T47D (cell line): ENCODE results near the gene SUN1.

Experiments used
- DNase-seq, 2 experiments: peaks; one replicate each; pipeline versions ENCODE4 v3.0.0 to v3.0.0-alpha.2; 2011 to 2012; ENCODE audit warnings: low read depth in 1 of 2, low spot score in 1 of 2
- JUND ChIP-seq: IDR thresholded peaks from 2 replicates; pipeline ENCODE4 v1.6.1; 2012; ENCODE audit warnings: low read depth
- in situ Hi-C: cut with HindIII; loops from 2 replicates; pipeline ENCODE4 v1.10.0; 2016; ENCODE audit warnings: low sequenced_read_pairs, low pct_unique_long_range_greater_than_20kb

SUN1 gene, protein sequence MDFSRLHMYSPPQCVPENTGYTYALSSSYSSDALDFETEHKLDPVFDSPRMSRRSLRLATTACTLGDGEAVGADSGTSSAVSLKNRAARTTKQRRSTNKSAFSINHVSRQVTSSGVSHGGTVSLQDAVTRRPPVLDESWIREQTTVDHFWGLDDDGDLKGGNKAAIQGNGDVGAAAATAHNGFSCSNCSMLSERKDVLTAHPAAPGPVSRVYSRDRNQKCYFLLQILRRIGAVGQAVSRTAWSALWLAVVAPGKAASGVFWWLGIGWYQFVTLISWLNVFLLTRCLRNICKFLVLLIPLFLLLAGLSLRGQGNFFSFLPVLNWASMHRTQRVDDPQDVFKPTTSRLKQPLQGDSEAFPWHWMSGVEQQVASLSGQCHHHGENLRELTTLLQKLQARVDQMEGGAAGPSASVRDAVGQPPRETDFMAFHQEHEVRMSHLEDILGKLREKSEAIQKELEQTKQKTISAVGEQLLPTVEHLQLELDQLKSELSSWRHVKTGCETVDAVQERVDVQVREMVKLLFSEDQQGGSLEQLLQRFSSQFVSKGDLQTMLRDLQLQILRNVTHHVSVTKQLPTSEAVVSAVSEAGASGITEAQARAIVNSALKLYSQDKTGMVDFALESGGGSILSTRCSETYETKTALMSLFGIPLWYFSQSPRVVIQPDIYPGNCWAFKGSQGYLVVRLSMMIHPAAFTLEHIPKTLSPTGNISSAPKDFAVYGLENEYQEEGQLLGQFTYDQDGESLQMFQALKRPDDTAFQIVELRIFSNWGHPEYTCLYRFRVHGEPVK

GRCh38 chr7:832167-832967, at the start of gene SUN1:
Gene SUN1, plus strand, starts transcription at chr7:832476. Its CDS starts 49 bp downstream, at chr7:832525.
- DNase-seq: peak in 1 of 2 experiments; percentile 46

DNA sequence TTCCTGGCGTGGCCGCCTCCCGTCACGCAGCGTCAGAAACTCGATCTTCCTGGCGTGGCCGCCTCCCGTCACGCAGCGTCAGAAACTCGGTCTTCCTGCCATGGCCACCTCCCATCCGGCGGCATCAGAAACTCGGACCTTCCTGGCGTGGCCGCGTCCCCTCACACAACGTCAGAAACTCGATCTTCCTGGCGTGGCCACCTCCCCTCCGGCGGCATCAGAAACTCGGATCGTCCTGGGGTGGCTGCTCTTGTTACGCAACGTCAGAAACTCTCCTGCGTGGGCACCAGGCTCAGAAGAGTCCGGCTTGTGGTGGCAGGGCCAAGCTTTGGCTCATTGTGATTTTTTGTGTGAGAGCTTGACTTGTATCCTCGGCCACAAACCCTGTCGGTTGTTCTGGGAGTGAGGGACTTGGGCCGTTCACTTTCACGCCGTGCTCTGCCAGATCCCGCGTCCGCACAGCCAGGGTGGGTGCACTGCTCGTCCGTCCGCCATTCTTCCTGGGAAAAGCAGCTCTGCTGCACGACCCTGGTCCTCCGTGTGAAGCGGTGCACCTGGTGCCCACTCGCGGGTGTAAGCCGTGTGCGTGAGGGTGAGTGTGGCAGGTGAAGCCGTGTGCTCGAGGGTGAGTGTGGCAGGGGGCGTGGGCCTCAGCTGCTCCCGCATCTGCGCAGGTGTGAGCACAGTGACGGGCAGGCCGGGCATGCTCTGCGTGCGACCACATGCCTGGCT, 49.4 kb upstream of the SUN1 start:
- TF ChIP-seq JUND: no peak
- in situ Hi-C loops: no loop called here
- DNase-seq: no peak

More at GRCh38 chr7:832167-832967, at the start of gene SUN1:
- no peak for TF ChIP-seq JUND
- in situ Hi-C loops: no loop called here

DNA sequence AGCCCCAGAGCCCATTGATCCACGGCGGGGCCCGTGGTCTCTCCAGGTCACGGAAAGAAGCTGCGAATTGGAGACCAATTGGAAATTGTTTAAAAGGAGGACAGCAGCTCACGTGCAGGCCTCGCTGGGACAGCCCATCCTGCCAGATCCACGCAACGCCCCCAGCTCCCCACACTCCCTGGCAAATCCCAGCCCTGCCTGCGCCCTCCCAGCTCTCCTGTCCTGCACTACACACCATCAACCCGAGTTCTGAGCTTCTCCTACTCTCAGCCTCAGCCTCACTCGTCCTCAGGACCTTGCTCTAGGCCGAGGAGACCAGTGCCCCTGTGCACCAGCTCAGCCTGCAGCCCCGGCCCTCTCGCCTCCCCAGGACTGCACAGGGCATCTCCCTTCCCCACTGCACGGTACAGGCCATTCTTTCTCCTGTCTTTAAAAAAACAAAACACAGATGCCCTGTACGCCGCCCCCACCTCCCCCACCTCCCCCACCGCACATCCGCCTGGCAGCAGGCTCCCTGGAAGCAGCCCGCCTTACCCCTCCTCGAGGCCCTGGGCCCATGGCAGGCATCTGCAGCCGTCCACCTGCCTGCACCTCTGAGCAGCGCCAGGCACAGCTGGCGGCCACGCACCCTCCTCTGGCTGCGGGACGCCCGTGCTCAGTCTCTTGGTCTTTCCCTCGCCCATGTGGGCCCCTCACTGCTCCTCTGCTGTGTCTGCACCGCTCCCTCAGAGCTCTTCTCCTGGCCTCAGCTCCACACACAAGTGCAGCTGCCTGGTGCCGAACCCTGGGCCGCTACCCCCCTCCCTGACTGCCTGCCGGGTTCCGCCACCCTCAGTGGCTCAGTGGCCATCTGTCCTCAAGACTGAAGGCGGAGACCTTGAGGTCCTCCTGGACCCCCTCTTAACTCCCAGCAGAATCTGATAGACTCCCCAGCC, 48.5 kb upstream of the SUN1 start:
- no peak for TF ChIP-seq JUND
- in situ Hi-C loops: no loop called here

GRCh38 chr7:784971-785370, 47.3 kb upstream of the SUN1 start:
- in situ Hi-C loops: no loop called here
- DNase-seq: no peak
- no peak for TF ChIP-seq JUND

More for the DNA sequence above, 48.5 kb upstream of the SUN1 start:
- DNase-seq: no peak

GRCh38 chr7:785416-785815, 46.9 kb upstream of the SUN1 start:
- no peak for TF ChIP-seq JUND
- DNase-seq: no peak
- in situ Hi-C loops: no loop called here

GRCh38 chr7:786472-787255, 45.6 kb upstream of the SUN1 start:
- no peak for TF ChIP-seq JUND
- in situ Hi-C loops: no loop called here
- peak; percentile 83 to 97 for DNase-seq

GRCh38 chr7:787332-788240, 44.7 kb upstream of the SUN1 start:
- no peak for TF ChIP-seq JUND
- in situ Hi-C loops: no loop called here
- peak in 1 of 2 experiments; percentile 27 for DNase-seq

GRCh38 chr7:791519-791918, 40.8 kb upstream of the SUN1 start:
- in situ Hi-C loops: no loop called here
- no peak for DNase-seq
- TF ChIP-seq JUND: no peak

DNA sequence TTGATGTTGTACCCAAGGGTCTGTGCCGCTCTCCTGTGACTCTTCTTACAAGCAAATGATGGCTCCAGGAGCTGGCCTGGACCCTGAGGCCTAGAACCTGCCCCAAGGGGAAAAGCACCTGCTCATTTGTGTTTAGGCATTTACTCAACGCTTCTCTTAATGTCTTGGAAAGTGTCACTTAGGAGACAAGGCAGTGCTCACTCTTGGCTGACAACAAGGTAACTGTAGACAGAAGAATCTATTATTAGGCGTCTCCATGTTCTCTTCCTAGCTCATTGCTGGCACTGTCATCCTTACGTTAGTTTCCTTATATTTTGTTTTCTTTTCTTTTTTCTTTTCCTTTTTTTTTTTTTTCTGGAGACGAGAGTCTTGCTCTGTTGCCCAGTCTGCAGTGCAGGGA, 38.1 kb upstream of the SUN1 start:
- DNase-seq: no peak
- TF ChIP-seq JUND: no peak
- in situ Hi-C loops: no loop called here
